Measurements from ENCODE around the gene USP30.

USP30 gene

GRCh38 chr12:109052414-109053323 is at the start of gene USP30:
Gene USP30 (plus strand): TSS chr12:109052576. CDS start chr12:109052679, 103 bp downstream.
- no peak for TF ChIP-seq CTCF (IDR thresholded peaks at IDR 0.05; ENCODE audit: insufficient read depth, low read depth, low read length, missing control alignments)
- peak; percentile 93 for DNase-seq (ENCODE audit: low read depth)
- peak within 1 kb of the TSS; percentile 93 for H3K4me3 ChIP-seq (ENCODE audit: low read depth, low read length)

GRCh38 chr12:109004017-109004416 is 48.4 kb upstream of the USP30 start:
- TF ChIP-seq CTCF (IDR thresholded peaks at IDR 0.05; ENCODE audit: insufficient read depth, low read depth, low read length, missing control alignments): no peak
- H3K4me3 ChIP-seq (ENCODE audit: low read depth, low read length): no peak overlapping the region
- DNase-seq (ENCODE audit: low read depth): no peak

GRCh38 chr12:109009766-109010165 is 42.6 kb upstream of the USP30 start:
- TF ChIP-seq CTCF (IDR thresholded peaks at IDR 0.05; ENCODE audit: insufficient read depth, low read depth, low read length, missing control alignments): no peak
- DNase-seq (ENCODE audit: low read depth): no peak
- H3K4me3 ChIP-seq (ENCODE audit: low read depth, low read length): no peak overlapping the region

- no peak overlapping the region for H3K4me3 ChIP-seq (ENCODE audit: low read depth, low read length)
- no peak for TF ChIP-seq CTCF (IDR thresholded peaks at IDR 0.05; ENCODE audit: insufficient read depth, low read depth, low read length, missing control alignments)
- DNase-seq (ENCODE audit: low read depth): no peak
These were observed 42.1 kb upstream of the USP30 start for GRCh38 chr12:109010259-109010658.

GRCh38 chr12:109014984-109015765 is 37.2 kb upstream of the USP30 start:
- H3K4me3 ChIP-seq (ENCODE audit: low read depth, low read length): no peak overlapping the region
- no peak for TF ChIP-seq CTCF (IDR thresholded peaks at IDR 0.05; ENCODE audit: insufficient read depth, low read depth, low read length, missing control alignments)
- DNase-seq (ENCODE audit: low read depth): no peak

GRCh38 chr12:109016016-109016415 is 36.4 kb upstream of the USP30 start:
- no peak for TF ChIP-seq CTCF (IDR thresholded peaks at IDR 0.05; ENCODE audit: insufficient read depth, low read depth, low read length, missing control alignments)
- DNase-seq (ENCODE audit: low read depth): no peak
- no peak overlapping the region for H3K4me3 ChIP-seq (ENCODE audit: low read depth, low read length)
